Fibroblast of the aortic adventitia (primary cell): ENCODE measurements around the gene L3MBTL4. TPM values are rescaled to one million over a fixed set of nuclear protein-coding genes. Genes with fewer than 3 reads are reported as not detected.

Experiments
- DNase-seq: peaks from one replicate; pipeline ENCODE4 v3.0.0-alpha.2; 2010; ENCODE audit warnings: low read depth
- H3K4me3 ChIP-seq: 2 replicates; pipeline ENCODE4 v1.5.1; 2011; ENCODE audit warnings: low read depth, mild to moderate bottlenecking, control low read depth, low read length, moderate library complexity
- CTCF ChIP-seq: IDR thresholded peaks from 2 replicates; pipeline ENCODE4 v1.5.1; 2011; ENCODE audit warnings: mild to moderate bottlenecking, low read length, control low read depth, inconsistent platforms; ENCODE audit not compliant: insufficient read depth
- total RNA-seq: library from RNA; depleted of rRNA; stranded (reverse); fragments of >200 nt; gene quantifications from 2 replicates; pipeline ENCODE4 v1.2.3, GENCODE V29; 2012; ENCODE audit warnings: low replicate concordance

The L3MBTL4 gene
- total RNA-seq, 1 donor = not detected

GRCh38 chr18:6236258-6236657 is 178.5 kb downstream of the L3MBTL4 start:
- no peak overlapping the region for H3K4me3 ChIP-seq
- DNase-seq = no peak
- no peak for TF ChIP-seq CTCF

GRCh38 chr18:6222271-6222670 is 192.4 kb downstream of the L3MBTL4 start:
- TF ChIP-seq CTCF = no peak
- no peak for DNase-seq
- H3K4me3 ChIP-seq = no peak overlapping the region

- TF ChIP-seq CTCF = no peak
- no peak overlapping the region for H3K4me3 ChIP-seq
- no peak for DNase-seq
Observed at GRCh38 chr18:6221602-6222014, 193.1 kb downstream of the L3MBTL4 start.

GRCh38 chr18:6220129-6220528 is 194.6 kb downstream of the L3MBTL4 start:
- TF ChIP-seq CTCF = no peak
- DNase-seq = no peak
- no peak overlapping the region for H3K4me3 ChIP-seq

- TF ChIP-seq CTCF = peak; percentile 99
- DNase-seq = peak; percentile 69
- H3K4me3 ChIP-seq = no peak overlapping the region
Observed at GRCh38 chr18:6219116-6219717, 195.5 kb downstream of the L3MBTL4 start.

GRCh38 chr18:6215888-6216287 is 198.8 kb downstream of the L3MBTL4 start:
- H3K4me3 ChIP-seq = no peak overlapping the region
- DNase-seq = no peak
- no peak for TF ChIP-seq CTCF

GRCh38 chr18:6211174-6211504 is 203.6 kb downstream of the L3MBTL4 start:
- DNase-seq = no peak
- TF ChIP-seq CTCF = no peak

More at GRCh38 chr18:6211174-6211504, 203.6 kb downstream of the L3MBTL4 start:
- H3K4me3 ChIP-seq = no peak overlapping the region
